ENCODE measurements around the gene RDH12.
"Not testable (repeated sequence)": the region's sequence is repeated elsewhere in the genome, so short reads cannot be mapped to it uniquely, and the experiment has no call there.

Gene RDH12

GRCh38 chr14:67705211-67705610 is 3.5 kb downstream of the RDH12 start:
- no peak for DNase-seq

DNA sequence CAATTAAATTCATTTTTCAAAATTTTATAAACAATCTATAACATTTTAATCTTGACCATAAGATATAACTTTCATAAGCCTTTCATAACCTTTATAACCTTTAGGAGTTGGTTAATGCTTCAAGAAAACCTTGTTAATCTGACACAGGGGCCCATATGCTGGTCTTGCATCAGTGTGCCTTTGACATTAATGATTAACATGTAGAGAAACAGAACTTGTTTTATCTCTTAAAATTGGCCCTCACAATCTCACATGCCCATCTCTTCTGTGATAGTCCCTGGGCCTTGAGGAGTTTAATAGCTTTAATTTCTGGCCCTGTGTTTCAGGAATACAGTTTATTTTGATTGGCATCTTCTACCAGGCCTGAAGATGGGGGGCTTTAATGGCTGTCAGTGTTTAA is 7.7 kb downstream of the RDH12 start:
- not testable (repeated sequence) for DNase-seq

GRCh38 chr14:67709796-67710195 is 8.1 kb downstream of the RDH12 start:
- DNase-seq, result not testable (repeated sequence)

- no peak for DNase-seq
These were observed 8.5 kb downstream of the RDH12 start for GRCh38 chr14:67710209-67710608.

DNA sequence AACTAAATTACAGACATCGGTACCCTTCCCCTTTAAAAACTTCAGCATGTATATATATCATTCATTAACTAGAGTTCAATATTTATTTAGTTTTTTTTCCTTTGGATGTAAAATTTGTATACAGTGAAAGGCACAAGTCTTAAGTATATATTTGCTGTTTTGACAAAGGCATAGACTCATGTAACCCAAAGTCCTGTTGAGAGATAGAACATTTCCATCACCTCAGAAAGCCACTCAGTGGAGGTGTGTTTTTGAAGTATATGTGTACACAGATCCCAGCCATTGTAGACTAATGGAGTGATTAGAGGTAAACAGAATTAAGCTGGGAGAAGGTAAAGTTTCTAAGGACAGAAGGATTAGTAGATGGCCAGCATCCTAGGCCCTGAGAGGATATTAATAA is 15.4 kb downstream of the RDH12 start:
- no peak for DNase-seq

- DNase-seq, result no peak
These were observed 16.6 kb downstream of the RDH12 start for GRCh38 chr14:67718265-67718664.

GRCh38 chr14:67719385-67719784 is 17.7 kb downstream of the RDH12 start:
- DNase-seq, result not testable (repeated sequence)

DNA sequence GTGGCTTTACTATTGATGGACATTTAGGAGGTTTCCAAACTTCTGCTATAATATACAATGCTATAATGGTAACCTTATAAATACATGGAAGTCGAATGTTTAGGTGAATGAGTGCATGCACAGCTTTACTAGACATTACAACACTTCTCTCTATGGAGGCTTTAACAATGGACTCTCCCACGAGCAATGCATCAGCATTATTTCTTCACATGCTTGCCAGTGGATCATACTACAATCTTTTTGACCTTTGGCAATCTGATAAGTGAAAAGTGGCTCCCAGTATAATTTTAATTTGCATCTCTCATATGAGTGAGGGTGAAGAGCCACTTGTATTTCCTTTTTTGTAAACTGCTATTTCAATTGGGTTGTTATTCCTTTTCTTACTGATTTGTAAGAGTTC is 18.2 kb downstream of the RDH12 start:
- no peak for DNase-seq

- no peak for DNase-seq
These were observed 20.2 kb downstream of the RDH12 start for GRCh38 chr14:67721875-67722274.

GRCh38 chr14:67722293-67722692 is 20.6 kb downstream of the RDH12 start:
- no peak for DNase-seq

- no peak for DNase-seq
These were observed 23.5 kb downstream of the RDH12 start for GRCh38 chr14:67725171-67725570.

GRCh38 chr14:67727361-67727760 is 25.7 kb downstream of the RDH12 start:
- DNase-seq, result no peak

DNA sequence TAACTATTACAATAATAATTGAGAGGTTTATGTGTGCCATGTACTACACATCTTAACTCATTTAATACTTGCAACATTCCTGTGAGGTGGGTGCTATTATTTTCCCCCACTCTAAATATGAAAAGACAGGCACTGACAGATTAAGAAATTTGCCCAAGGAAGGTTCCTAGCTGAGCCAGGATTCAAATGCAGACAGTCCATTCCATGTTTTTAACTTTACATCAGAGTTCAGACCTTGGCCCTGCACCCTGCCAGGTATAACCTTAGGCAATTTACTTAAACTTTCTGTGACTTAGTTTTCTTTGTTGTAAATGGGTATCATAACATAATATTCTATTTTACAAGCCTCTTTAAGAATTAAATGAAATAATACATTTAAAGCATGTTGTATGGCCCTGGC is 26.6 kb downstream of the RDH12 start:
- no peak for DNase-seq

DNA sequence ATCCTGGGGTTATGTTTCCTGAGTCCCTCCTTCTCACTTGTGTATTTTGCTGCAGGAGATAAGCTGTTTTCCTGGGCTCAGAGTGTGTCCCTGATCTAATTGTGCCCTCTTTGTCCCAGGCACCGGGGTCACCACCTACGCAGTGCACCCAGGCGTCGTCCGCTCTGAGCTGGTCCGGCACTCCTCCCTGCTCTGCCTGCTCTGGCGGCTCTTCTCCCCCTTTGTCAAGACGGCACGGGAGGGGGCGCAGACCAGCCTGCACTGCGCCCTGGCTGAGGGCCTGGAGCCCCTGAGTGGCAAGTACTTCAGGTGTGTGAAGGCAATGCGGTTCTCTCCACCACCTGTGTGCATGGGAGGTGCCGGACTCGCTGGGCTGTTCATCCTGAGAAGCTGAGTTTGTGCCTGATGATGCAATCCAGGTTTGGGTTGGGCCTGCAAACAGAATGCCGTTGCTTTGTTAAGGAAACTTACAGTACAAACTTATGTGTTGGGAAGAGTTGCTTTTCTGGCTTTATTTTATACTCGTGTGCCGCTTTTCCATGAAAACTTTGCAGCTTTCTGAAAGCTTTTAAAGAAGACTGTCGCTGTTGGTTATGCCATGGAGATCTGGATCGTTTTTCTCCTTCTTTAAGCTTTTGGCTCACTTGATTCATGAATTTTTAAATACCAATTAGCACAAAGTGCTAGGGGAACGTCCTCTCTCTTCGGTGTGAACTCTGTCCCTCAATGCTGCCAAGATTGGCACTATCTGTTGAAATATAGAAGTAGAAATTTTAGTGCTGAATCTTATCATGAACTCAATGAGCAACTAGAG is 27.6 kb downstream of the RDH12 start:
- DNase-seq, result no peak

GRCh38 chr14:67733616-67734015 is 31.9 kb downstream of the RDH12 start:
- no peak for DNase-seq

- no peak for DNase-seq
These were observed 33.0 kb downstream of the RDH12 start for GRCh38 chr14:67734675-67735074.

GRCh38 chr14:67735336-67736147 is 33.9 kb downstream of the RDH12 start:
- DNase-seq, result no peak

- DNase-seq, result no peak
These were observed 35.1 kb downstream of the RDH12 start for GRCh38 chr14:67736771-67737170.

DNA sequence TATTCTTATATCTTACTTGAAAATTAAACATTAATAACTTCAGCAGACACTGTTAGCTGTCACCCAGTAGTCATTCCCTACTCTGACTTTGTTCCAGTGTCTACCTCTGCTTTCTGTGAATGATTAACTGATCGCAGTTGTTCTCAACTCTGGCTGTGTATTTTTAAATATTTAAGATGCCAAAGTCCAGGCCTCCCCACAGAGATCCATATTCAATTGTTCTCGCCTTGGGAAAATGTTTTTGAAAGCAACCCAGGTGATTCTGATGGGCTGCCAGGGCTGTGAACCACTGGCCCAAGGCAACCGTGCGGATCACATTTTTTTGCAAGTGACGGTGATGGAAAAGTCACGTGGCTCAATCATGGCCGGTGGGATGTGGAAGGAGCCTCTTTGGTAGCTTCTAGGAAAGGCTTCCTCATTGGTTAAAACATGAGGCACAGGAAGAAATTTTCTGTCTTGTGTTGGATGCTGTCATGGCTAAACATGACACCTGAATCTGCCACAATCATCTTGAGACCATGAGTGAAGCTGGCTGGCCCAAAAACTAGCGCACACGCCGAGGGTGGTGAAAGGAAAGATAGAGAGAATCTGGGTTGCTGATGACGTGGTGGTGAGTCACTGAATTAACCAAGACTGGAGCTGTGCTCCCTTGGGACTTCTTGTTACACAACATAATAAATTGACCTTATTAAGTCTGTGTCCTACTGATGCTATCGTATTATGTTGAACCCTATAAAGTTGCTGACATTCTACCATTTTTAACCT is 37.2 kb downstream of the RDH12 start:
- DNase-seq, result no peak

- no peak for DNase-seq
These were observed 42.4 kb downstream of the RDH12 start for GRCh38 chr14:67744046-67744445.

GRCh38 chr14:67746927-67747326 is 45.2 kb downstream of the RDH12 start:
- DNase-seq, result no peak

- no peak for DNase-seq
These were observed 46.6 kb downstream of the RDH12 start for GRCh38 chr14:67748312-67748711.

- no peak for DNase-seq
These were observed 47.8 kb downstream of the RDH12 start for GRCh38 chr14:67749341-67750084.
